HG02571 (cell line): ENCODE measurements around the gene COQ8A.

Experiments used
- ATAC-seq: cut with Tn5 transposase; IDR thresholded peaks from one replicate; pipeline ENCODE4 v1.9.1; 2021; ENCODE audit warnings: mild to moderate bottlenecking, moderate library complexity; ENCODE audit not compliant: unreplicated experiment

COQ8A gene

DNA sequence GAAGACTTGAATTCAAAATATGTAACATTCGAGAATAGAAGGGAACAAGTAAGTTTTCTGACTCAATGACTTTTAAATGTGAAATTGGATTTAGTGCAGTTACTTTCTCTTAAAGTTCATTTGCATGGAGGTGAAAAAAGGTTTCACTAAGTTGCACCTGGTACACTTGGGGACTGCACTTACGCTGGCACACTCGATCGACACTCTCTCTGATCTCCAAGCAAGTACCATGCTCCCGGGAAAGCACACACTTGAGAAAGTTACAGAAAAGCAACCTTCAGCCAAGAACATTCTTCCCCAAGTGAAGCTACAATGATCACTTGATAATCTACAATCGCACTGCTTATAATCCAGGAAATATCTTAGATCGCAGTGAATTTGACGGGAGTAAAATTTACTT is 63.1 kb downstream of the COQ8A start:
- ATAC-seq, result no peak

DNA sequence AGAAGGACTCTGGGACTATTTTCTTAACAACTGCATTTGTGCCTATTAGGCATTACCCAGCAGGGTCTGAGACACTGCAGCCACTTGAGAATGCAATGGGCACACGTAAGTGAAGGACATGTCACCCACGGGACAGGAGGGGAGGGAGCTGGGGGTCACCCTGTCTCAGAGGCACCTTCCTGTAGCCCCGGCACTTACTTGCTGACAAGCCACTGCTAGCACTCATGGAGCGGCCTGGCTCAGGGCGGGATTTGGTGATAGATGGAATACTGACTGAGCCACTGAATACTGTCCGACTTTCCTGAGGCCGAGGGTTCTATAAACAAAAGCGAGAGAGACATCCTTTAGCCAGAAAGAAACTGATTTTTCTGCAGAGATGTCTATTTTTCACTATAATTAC is 64.7 kb downstream of the COQ8A start:
- ATAC-seq, result no peak

DNA sequence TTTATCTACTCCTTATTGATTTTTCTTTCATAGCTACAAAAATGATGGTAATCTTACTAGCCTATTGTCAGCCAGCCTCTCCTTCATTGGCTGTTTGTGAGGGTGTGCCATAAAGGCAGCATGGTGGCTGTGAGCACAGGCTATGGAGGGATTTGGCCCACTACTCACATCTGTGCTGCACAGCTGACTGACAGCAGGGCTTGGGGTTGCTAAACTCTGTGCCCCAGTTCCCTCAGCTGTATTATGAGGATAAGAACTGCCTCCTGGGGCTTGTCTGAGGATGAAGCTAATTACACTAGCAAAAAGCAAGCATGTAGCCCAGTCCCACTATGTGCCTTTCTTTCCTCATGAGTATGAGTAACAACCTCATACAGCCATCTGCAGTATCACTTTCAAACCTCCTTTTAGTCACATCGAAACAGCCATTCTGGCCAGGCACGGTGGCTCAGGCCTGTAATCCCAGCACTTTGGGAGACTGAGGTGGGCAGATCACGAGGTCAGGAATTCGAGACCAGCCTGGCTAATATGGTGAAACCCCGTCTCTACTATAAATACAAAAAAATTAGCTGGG is 66.2 kb downstream of the COQ8A start:
- peak; percentile 89 for ATAC-seq

DNA sequence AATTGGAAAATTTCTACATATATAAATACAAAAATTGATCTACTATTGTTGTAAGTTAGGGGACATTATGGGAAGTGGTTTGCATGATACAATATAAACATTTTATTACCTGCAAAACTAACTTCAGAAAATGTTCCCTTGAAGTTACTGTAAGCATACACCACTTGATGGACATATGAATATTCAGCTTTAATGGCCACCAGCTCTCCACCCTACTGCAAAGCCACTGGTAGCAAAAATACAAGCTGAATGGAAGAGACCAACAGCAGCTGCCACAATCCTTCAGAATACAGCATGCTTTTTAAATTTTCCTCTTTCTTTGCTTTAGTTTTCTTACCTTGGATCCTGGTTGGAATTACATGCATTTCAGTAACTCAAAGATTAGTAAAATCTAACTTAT is 69.8 kb downstream of the COQ8A start:
- ATAC-seq, result no peak

DNA sequence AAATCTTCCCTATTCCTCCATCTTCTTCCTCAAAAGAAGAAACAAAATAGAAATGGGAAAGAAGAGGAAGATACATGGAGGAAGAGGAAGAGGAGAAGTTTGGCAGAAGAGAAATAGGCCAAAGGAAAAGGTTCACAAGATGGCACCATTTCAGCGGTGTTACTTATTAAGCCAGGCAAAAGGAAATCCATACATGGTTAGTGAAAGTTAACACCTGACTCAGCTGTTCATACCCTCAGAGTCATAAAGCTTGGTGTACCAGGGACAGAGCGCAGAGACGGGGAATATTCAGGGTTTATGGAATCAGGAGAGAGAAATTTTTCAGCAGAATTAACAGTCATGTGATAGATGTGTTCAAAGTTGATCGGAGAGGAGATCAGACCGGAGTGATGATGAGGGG is 70.6 kb downstream of the COQ8A start:
- no peak for ATAC-seq

DNA sequence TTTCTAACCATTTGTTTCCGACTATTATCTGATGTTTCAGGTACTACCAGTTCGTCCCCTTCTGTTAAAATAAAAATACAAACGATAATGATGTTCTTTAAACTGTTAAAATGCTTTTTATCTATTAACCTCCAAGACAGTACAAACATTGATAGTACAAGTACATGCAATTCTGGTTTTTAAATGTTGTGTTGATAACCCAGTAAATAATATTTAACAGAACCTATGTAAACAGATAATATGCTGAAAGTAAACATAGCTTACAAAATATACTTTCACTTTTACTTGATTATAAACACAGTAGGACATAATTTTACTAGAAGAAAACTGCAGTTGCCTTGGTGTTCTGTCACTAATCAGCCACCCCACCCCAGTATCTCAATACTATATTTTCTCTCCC is 76.9 kb downstream of the COQ8A start:
- ATAC-seq, result no peak

DNA sequence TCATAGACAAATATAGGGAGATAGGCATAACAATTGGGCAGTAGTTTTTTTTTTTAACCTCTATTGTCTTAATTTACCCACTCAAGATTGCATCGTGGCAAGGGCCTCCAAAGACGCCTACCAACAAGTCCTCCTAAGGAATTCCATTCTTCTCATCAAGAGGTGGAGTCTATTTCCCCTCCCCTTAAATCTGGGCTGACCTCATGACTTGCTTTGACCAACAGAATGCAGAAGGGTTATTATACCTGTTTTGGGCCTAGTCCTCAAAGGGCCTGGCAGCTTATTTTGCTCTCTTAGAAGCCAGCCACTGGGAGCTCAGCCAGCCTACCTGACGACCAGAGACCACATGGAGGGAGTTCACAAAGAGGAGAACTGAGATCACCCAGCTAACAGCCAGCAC is 92.3 kb downstream of the COQ8A start:
- ATAC-seq, result no peak

DNA sequence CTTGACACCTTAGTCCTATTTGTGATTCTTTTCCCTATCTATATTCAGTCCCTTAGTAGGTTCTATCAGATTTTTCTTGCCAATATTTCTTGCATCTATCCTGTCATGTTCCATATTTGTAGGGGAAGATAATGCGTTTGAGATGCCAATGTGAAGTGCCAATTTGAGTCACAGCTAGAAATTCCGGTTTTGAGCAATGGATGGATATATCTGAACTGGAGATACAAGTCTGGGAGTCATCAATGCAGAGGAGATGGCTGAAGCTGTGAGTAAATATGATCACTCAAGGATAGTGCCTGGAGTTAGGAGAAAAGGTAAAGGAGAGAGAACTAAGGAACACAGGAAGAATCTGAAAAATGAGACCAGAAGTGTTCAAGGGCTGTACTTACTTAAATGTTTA is 93.8 kb downstream of the COQ8A start:
- ATAC-seq, result no peak

DNA sequence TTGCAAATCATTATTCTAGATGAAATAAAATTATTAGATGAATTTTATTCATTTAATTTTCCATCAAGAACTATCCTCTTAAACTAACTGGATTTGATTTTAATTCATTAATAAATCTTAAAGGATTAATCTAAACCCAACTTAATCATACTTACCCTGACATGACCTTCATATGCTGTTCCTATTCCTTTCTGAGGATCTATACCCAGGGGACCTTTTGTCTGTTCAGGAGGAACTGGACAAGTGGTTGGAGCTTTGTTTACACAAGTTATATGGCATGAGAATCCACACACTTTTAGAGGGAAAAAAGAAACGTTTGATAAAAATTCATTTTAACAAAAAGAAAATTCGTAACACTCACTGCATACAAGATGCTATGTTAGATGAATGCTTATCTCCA is 95.2 kb downstream of the COQ8A start:
- ATAC-seq, result no peak

DNA sequence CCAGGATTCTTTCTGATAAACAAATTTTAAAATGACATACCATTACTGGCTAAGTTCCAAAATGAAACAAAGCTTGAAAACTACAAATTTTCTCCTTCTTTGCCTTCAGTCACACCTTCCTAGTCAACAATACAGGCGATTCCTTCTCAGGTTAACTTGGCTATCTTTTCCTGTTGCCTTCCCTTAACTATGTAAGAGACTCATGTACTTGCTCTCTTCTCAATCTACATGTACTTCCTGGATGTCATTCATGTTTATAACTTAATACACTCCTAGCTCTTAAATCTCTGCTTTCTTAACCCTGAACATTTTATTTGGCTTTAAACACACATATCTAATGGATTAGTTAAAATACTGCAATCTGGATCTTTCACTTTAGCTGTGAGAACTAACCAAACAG is 97.0 kb downstream of the COQ8A start:
- no peak for ATAC-seq
